Progenitor cell of endocrine pancreas (in vitro differentiated cells): ENCODE data around the gene IL17RE. TPM values are rescaled to one million over a fixed set of nuclear protein-coding genes. Genes with fewer than 3 reads are reported as not detected.

Experiments
- DNase-seq: peaks from one replicate; pipeline ENCODE4 v3.0.0; 2021; ENCODE audit warnings: low spot score; ENCODE audit not compliant: unreplicated experiment
- H3K27ac Mint-ChIP-seq: 2 replicates; pipeline ENCODE4 v1.8.0; 2021; ENCODE audit warnings: mild to moderate bottlenecking, moderate library complexity, mixed read lengths
- H3K27me3 Mint-ChIP-seq: 2 replicates; pipeline ENCODE4 v1.8.0; 2021; ENCODE audit warnings: mixed read lengths
- H3K36me3 Mint-ChIP-seq: 2 replicates; pipeline ENCODE4 v1.8.0; 2022; ENCODE audit warnings: mixed read lengths; ENCODE audit not compliant: insufficient read depth
- H3K4me1 Mint-ChIP-seq: 2 replicates; pipeline ENCODE4 v1.8.0; 2021; ENCODE audit warnings: low read depth, mixed read lengths
- H3K4me3 Mint-ChIP-seq: 2 replicates; pipeline ENCODE4 v1.8.0; 2021; ENCODE audit warnings: low read depth, mild to moderate bottlenecking, moderate library complexity, mixed read lengths
- H3K9me3 Mint-ChIP-seq: 2 replicates; pipeline ENCODE4 v1.8.0; 2021; ENCODE audit warnings: low read depth, mixed read lengths
- CTCF ChIP-seq: fragments of 200-600 bp; sonication (generic); IDR thresholded peaks from one replicate; pipeline ENCODE4 v1.5.0; 2021; ENCODE audit warnings: antibody characterized with exemption, mild to moderate bottlenecking; ENCODE audit not compliant: unreplicated experiment
- total RNA-seq: library from RNA; stranded (reverse); gene quantifications from 2 replicates; pipeline ENCODE4 v1.2.1, GENCODE V29; 2021

The IL17RE gene
- total RNA-seq, 1 donor from 2014 or later, result 4.9 TPM

GRCh38 chr3:9876991-9877390 lies 25.7 kb upstream of the IL17RE start:
- H3K27me3 Mint-ChIP-seq, result peaks cover 9% of the 10 kb centered on the region
- H3K9me3 Mint-ChIP-seq, result no peaks in the 10 kb centered on the region
- H3K4me3 Mint-ChIP-seq, result no peak overlapping the region
- H3K36me3 Mint-ChIP-seq, result no peaks in the 10 kb centered on the region
- no peaks in the 10 kb centered on the region for H3K4me1 Mint-ChIP-seq
- no peak overlapping the region for H3K27ac Mint-ChIP-seq
- no peak for DNase-seq
- TF ChIP-seq CTCF, result no peak

- no peak for TF ChIP-seq CTCF
- no peaks in the 10 kb centered on the region for H3K4me1 Mint-ChIP-seq
- H3K36me3 Mint-ChIP-seq, result no peaks in the 10 kb centered on the region
- H3K4me3 Mint-ChIP-seq, result no peak overlapping the region
- no peak overlapping the region for H3K27ac Mint-ChIP-seq
- DNase-seq, result no peak
- no peaks in the 10 kb centered on the region for H3K9me3 Mint-ChIP-seq
- peaks cover 9% of the 10 kb centered on the region for H3K27me3 Mint-ChIP-seq
Observed at GRCh38 chr3:9878700-9879099, 23.9 kb upstream of the IL17RE start.

GRCh38 chr3:9879830-9880549 lies 22.7 kb upstream of the IL17RE start, which contains the start of gene CIDEC:
Gene CIDEC (minus strand): TSS chr3:9880253. CDS start chr3:9878486, 1,767 bp downstream.
- no peaks in the 10 kb centered on the region for H3K4me1 Mint-ChIP-seq
- no peak within 1 kb of the TSS for H3K4me3 Mint-ChIP-seq
- no peaks in the 10 kb centered on the region for H3K36me3 Mint-ChIP-seq
- no peak for TF ChIP-seq CTCF
- no peaks in the 10 kb centered on the region for H3K9me3 Mint-ChIP-seq
- no peak for DNase-seq
- peaks cover 9% of the 10 kb centered on the region for H3K27me3 Mint-ChIP-seq
- no peak within 1 kb of the TSS for H3K27ac Mint-ChIP-seq

GRCh38 chr3:9881441-9881840 lies 21.2 kb upstream of the IL17RE start:
- Mint-ChIP-seq H3K27ac (no peak overlapping the region), H3K36me3 (no peaks in the 10 kb centered on the region), H3K9me3 (no peaks in the 10 kb centered on the region), H3K27me3 (peaks cover 5% of the 10 kb centered on the region), H3K4me3 (no peak overlapping the region), H3K4me1 (no peaks in the 10 kb centered on the region)
- TF ChIP-seq CTCF, result no peak
- no peak for DNase-seq

- no peaks in the 10 kb centered on the region for H3K9me3 Mint-ChIP-seq
Observed at GRCh38 chr3:9883706-9884554, 18.7 kb upstream of the IL17RE start.

More at GRCh38 chr3:9883706-9884554, 18.7 kb upstream of the IL17RE start:
- peaks cover 3% of the 10 kb centered on the region for H3K27me3 Mint-ChIP-seq
- no peaks in the 10 kb centered on the region for H3K4me1 Mint-ChIP-seq
- peak overlapping the region; percentile 29 for H3K27ac Mint-ChIP-seq
- DNase-seq, result no peak
- H3K4me3 Mint-ChIP-seq, result no peak overlapping the region
- no peaks in the 10 kb centered on the region for H3K36me3 Mint-ChIP-seq
- TF ChIP-seq CTCF, result no peak
